SK-N-SH treated with all-trans-retinoic acid at 6 μM for 48 hours (cell line): Measurements from ENCODE around the gene SAMD4A.

ENCODE experiments used
- ARNTL ChIP-seq: fragments of 450-650 bp; formaldehyde crosslinking; IDR thresholded peaks from 2 replicates; pipeline ENCODE4 v1.5.0; 2020; ENCODE audit warnings: low read depth, mild to moderate bottlenecking, moderate library complexity, borderline replicate concordance
- BACH2 ChIP-seq: fragments of 250-450 bp; sonication (Bioruptor Pico); IDR thresholded peaks from 2 replicates; pipeline ENCODE4 v1.9.0; 2021; ENCODE audit warnings: mild to moderate bottlenecking, borderline replicate concordance
- RARB ChIP-seq: fragments of 250-450 bp; sonication (Bioruptor Pico); IDR thresholded peaks from 2 replicates; pipeline ENCODE4 v1.8.0; 2021; ENCODE audit warnings: mild to moderate bottlenecking, moderate library complexity
- SNAI2 ChIP-seq: fragments of 250-450 bp; sonication (Bioruptor Pico); IDR thresholded peaks from 2 replicates; pipeline ENCODE4 v1.5.0; 2020; ENCODE audit warnings: mild to moderate bottlenecking, moderate library complexity
- TOX ChIP-seq: fragments of 250-450 bp; sonication (Bioruptor Pico); IDR thresholded peaks from 2 replicates; pipeline ENCODE4 v1.8.0; 2021; ENCODE audit warnings: mild to moderate bottlenecking, moderate library complexity, borderline replicate concordance
- ZNF70 ChIP-seq: fragments of 450-650 bp; formaldehyde crosslinking; IDR thresholded peaks from 2 replicates; pipeline ENCODE4 v1.5.0; 2020; ENCODE audit warnings: mild to moderate bottlenecking, moderate library complexity
- TF ChIP-seq, protein P1 (sequence below): fragments of 250-450 bp; sonication (Bioruptor Pico); IDR thresholded peaks from 2 replicates; pipeline ENCODE4 v1.5.1; 2021; ENCODE audit warnings: mild to moderate bottlenecking, moderate library complexity
- TF ChIP-seq, protein P2 (sequence below): fragments of 250-450 bp; sonication (Bioruptor Pico); IDR thresholded peaks from 2 replicates; pipeline ENCODE4 v1.5.0; 2020; ENCODE audit warnings: mild to moderate bottlenecking, moderate library complexity

DNA sequence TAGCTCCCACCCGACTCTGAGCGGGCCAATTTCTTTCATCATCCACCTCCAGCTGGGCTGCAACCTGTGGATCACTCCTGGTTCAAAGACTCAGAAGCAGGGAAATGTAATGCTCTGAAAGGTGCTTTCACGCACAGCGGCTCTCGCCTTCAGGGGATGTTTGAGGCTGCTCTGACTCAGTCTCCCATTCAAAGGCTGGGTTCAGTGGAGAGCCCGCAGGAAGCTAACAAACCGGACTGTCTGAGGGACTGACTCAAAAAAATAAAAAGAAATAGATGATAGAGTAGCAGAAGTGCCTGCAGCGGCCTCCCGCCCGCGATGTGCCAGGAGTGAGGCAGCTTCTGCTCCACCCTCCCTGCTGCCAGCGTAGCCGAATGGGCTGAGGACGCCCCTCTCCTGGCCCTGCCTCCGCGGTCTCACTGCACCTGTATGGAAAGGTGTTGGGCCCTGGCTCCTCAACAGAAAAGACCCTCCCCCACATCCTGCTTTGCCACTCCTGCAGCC lies 237.7 kb downstream of the SAMD4A start:
- TF ChIP-seq SNAI2 (CRISPR knock-in tag) = no peak
- no peak for TF ChIP-seq TOX (CRISPR knock-in tag)
- TF ChIP-seq, protein P1, sequence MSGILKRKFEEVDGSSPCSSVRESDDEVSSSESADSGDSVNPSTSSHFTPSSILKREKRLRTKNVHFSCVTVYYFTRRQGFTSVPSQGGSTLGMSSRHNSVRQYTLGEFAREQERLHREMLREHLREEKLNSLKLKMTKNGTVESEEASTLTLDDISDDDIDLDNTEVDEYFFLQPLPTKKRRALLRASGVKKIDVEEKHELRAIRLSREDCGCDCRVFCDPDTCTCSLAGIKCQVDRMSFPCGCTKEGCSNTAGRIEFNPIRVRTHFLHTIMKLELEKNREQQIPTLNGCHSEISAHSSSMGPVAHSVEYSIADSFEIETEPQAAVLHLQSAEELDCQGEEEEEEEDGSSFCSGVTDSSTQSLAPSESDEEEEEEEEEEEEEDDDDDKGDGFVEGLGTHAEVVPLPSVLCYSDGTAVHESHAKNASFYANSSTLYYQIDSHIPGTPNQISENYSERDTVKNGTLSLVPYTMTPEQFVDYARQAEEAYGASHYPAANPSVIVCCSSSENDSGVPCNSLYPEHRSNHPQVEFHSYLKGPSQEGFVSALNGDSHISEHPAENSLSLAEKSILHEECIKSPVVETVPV (CRISPR knock-in tag) = no peak
- TF ChIP-seq ARNTL (CRISPR knock-in tag) = no peak
- TF ChIP-seq RARB (CRISPR knock-in tag) = no peak
- TF ChIP-seq, protein P2, sequence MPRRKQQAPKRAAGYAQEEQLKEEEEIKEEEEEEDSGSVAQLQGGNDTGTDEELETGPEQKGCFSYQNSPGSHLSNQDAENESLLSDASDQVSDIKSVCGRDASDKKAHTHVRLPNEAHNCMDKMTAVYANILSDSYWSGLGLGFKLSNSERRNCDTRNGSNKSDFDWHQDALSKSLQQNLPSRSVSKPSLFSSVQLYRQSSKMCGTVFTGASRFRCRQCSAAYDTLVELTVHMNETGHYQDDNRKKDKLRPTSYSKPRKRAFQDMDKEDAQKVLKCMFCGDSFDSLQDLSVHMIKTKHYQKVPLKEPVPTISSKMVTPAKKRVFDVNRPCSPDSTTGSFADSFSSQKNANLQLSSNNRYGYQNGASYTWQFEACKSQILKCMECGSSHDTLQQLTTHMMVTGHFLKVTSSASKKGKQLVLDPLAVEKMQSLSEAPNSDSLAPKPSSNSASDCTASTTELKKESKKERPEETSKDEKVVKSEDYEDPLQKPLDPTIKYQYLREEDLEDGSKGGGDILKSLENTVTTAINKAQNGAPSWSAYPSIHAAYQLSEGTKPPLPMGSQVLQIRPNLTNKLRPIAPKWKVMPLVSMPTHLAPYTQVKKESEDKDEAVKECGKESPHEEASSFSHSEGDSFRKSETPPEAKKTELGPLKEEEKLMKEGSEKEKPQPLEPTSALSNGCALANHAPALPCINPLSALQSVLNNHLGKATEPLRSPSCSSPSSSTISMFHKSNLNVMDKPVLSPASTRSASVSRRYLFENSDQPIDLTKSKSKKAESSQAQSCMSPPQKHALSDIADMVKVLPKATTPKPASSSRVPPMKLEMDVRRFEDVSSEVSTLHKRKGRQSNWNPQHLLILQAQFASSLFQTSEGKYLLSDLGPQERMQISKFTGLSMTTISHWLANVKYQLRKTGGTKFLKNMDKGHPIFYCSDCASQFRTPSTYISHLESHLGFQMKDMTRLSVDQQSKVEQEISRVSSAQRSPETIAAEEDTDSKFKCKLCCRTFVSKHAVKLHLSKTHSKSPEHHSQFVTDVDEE (CRISPR knock-in tag) = no peak
- no peak for TF ChIP-seq ZNF70 (CRISPR knock-in tag)
- no peak for TF ChIP-seq BACH2 (CRISPR knock-in tag)
